ENCODE measurements around the gene PPP1R14C. TPM values are rescaled to one million over a fixed set of nuclear protein-coding genes. Genes with fewer than 3 reads are reported as not detected.

Gene PPP1R14C
- polyA plus RNA-seq, 1 donor from 2014 or later = 14.0 TPM

- no peaks in the 10 kb centered on the region for H4K20me1 ChIP-seq (ENCODE audit: insufficient read depth)
- H3K9me3 ChIP-seq (ENCODE audit: low read length) = no peaks in the 10 kb centered on the region
- no peak overlapping the region for H2AFZ ChIP-seq (ENCODE audit: low read depth, low read length)
- H3K27ac ChIP-seq (ENCODE audit: low read length) = no peak overlapping the region
- H3K9me2 ChIP-seq (ENCODE audit: insufficient read depth, low read length) = no peaks in the 10 kb centered on the region
- no peaks in the 10 kb centered on the region for H3K36me3 ChIP-seq (ENCODE audit: insufficient read depth, low read length)
- H3F3A ChIP-seq (ENCODE audit: insufficient read depth, low read length, poor library complexity, severe bottlenecking) = no peaks in the 10 kb centered on the region
- H3K27me3 ChIP-seq (ENCODE audit: insufficient read depth, low read depth, low read length) = no peaks in the 10 kb centered on the region
- TF ChIP-seq TAF1 (IDR thresholded peaks at IDR 0.05; ENCODE audit: low read depth) (no peak), MXI1 (conservative IDR thresholded peaks at IDR 0.05; ENCODE audit: poor library complexity, severe bottlenecking) (no peak), RAD21 (conservative IDR thresholded peaks at IDR 0.05) (no peak), REST (IDR thresholded peaks at IDR 0.05; ENCODE audit: borderline replicate concordance) (no peak), SMC3 (conservative IDR thresholded peaks at IDR 0.05; ENCODE audit: poor library complexity) (no peak), EZH2 (IDR thresholded peaks at IDR 0.05; ENCODE audit: borderline replicate concordance, insufficient read depth, low read length, poor library complexity, severe bottlenecking) (no peak), EP300 (conservative IDR thresholded peaks at IDR 0.05; ENCODE audit: poor library complexity, severe bottlenecking) (no peak), POLR2AphosphoS5 (IDR thresholded peaks at IDR 0.05) (no peak)
- TF ChIP-seq, protein P1, sequence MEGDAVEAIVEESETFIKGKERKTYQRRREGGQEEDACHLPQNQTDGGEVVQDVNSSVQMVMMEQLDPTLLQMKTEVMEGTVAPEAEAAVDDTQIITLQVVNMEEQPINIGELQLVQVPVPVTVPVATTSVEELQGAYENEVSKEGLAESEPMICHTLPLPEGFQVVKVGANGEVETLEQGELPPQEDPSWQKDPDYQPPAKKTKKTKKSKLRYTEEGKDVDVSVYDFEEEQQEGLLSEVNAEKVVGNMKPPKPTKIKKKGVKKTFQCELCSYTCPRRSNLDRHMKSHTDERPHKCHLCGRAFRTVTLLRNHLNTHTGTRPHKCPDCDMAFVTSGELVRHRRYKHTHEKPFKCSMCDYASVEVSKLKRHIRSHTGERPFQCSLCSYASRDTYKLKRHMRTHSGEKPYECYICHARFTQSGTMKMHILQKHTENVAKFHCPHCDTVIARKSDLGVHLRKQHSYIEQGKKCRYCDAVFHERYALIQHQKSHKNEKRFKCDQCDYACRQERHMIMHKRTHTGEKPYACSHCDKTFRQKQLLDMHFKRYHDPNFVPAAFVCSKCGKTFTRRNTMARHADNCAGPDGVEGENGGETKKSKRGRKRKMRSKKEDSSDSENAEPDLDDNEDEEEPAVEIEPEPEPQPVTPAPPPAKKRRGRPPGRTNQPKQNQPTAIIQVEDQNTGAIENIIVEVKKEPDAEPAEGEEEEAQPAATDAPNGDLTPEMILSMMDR (IDR thresholded peaks at IDR 0.05; ENCODE audit: poor library complexity, severe bottlenecking) = no peak
- H3K79me2 ChIP-seq (replicated peaks; ENCODE audit: insufficient read depth, low read length) = no peaks in the 10 kb centered on the region
- H3K4me2 ChIP-seq (ENCODE audit: low read length) = no peak overlapping the region
- no peak overlapping the region for H3K4me3 ChIP-seq (ENCODE audit: low read length)
- H3K9ac ChIP-seq (ENCODE audit: low read length) = no peak overlapping the region
Observed at GRCh38 chr6:150204705-150205472, 62.0 kb downstream of the PPP1R14C start.

DNA sequence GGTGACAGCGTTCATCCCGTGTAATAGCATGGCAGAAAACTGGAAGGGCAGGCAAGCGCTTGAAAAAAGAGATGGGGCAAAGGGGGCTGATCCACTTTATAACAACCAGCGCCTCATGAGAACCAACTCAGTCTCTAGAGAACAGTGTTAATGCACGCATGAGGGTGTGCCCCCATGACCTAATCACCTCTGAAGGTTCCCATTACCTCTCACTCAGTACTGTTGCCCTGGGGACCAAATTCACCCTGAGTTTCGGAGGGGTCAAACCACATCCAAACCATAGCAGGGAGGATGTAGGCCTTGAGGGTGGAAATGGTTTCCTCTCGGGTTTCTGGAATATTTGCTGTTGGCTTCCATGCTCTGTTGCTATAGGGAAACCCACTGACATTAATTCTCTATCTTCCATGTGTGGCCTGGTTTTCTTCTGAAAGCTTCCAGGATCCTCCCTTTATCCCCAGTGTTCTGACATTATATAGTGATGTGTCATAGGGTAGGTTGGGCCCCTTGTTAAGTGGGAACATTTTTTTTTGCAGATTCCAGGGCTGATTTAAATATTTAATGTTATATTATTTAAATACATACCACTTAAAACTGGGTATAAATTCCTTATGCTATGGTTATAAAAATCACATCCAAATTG, 65.2 kb downstream of the PPP1R14C start:
- Histone ChIP-seq H3K4me3 (ENCODE audit: low read length) (no peak overlapping the region), H2AFZ (ENCODE audit: low read depth, low read length) (no peak overlapping the region), H4K20me1 (ENCODE audit: insufficient read depth) (no peaks in the 10 kb centered on the region), H3K79me2 (replicated peaks; ENCODE audit: insufficient read depth, low read length) (no peaks in the 10 kb centered on the region), H3K9me3 (ENCODE audit: low read length) (no peaks in the 10 kb centered on the region), H3K4me2 (ENCODE audit: low read length) (no peak overlapping the region), H3K27ac (ENCODE audit: low read length) (no peak overlapping the region), H3K27me3 (ENCODE audit: insufficient read depth, low read depth, low read length) (no peaks in the 10 kb centered on the region), H3F3A (ENCODE audit: insufficient read depth, low read length, poor library complexity, severe bottlenecking) (no peaks in the 10 kb centered on the region), H3K9ac (ENCODE audit: low read length) (no peak overlapping the region), H3K36me3 (ENCODE audit: insufficient read depth, low read length) (no peaks in the 10 kb centered on the region), H3K9me2 (ENCODE audit: insufficient read depth, low read length) (no peaks in the 10 kb centered on the region)
- TF ChIP-seq, protein P1 (IDR thresholded peaks at IDR 0.05; ENCODE audit: poor library complexity, severe bottlenecking) = no peak
- TF ChIP-seq MXI1 (conservative IDR thresholded peaks at IDR 0.05; ENCODE audit: poor library complexity, severe bottlenecking) = no peak
- no peak for TF ChIP-seq SMC3 (conservative IDR thresholded peaks at IDR 0.05; ENCODE audit: poor library complexity)
- no peak for TF ChIP-seq REST (IDR thresholded peaks at IDR 0.05; ENCODE audit: borderline replicate concordance)
- no peak for TF ChIP-seq EZH2 (IDR thresholded peaks at IDR 0.05; ENCODE audit: borderline replicate concordance, insufficient read depth, low read length, poor library complexity, severe bottlenecking)
- TF ChIP-seq RAD21 (conservative IDR thresholded peaks at IDR 0.05) = no peak
- TF ChIP-seq EP300 (conservative IDR thresholded peaks at IDR 0.05; ENCODE audit: poor library complexity, severe bottlenecking) = no peak
- no peak for TF ChIP-seq POLR2AphosphoS5 (IDR thresholded peaks at IDR 0.05)
- no peak for TF ChIP-seq TAF1 (IDR thresholded peaks at IDR 0.05; ENCODE audit: low read depth)

Measured in neural cell (in vitro differentiated cells).